ENCODE data around the gene SCFD2.
"Not testable (repeated sequence)": the region's sequence is repeated elsewhere in the genome, so short reads cannot be mapped to it uniquely, and the experiment has no call there.

SCFD2 gene

GRCh38 chr4:53049528-53049927, 316.3 kb downstream of the SCFD2 start:
- DNase-seq (ENCODE audit: low read depth) = no peak

- no peak for DNase-seq (ENCODE audit: low read depth)
Observed at GRCh38 chr4:53044651-53044960, 321.3 kb downstream of the SCFD2 start.

- no peak for DNase-seq (ENCODE audit: low read depth)
Observed at GRCh38 chr4:53043891-53044650, 321.8 kb downstream of the SCFD2 start.

GRCh38 chr4:53043055-53043454, 322.8 kb downstream of the SCFD2 start:
- no peak for DNase-seq (ENCODE audit: low read depth)

GRCh38 chr4:53040851-53041250, 325.0 kb downstream of the SCFD2 start:
- no peak for DNase-seq (ENCODE audit: low read depth)

- DNase-seq (ENCODE audit: low read depth) = no peak
Observed at GRCh38 chr4:53040459-53040815, 325.4 kb downstream of the SCFD2 start.

- no peak for DNase-seq (ENCODE audit: low read depth)
Observed at GRCh38 chr4:53039741-53040458, 326.0 kb downstream of the SCFD2 start.

GRCh38 chr4:53037892-53038291, 328.0 kb downstream of the SCFD2 start:
- DNase-seq (ENCODE audit: low read depth) = no peak

GRCh38 chr4:53032908-53033307, 333.0 kb downstream of the SCFD2 start:
- not testable (repeated sequence) for DNase-seq (ENCODE audit: low read depth)

- no peak for DNase-seq (ENCODE audit: low read depth)
Observed at GRCh38 chr4:53026233-53026632, 339.6 kb downstream of the SCFD2 start.

- no peak for DNase-seq (ENCODE audit: low read depth)
Observed at GRCh38 chr4:53023677-53024299, 342.1 kb downstream of the SCFD2 start.

GRCh38 chr4:53022513-53023100, 343.3 kb downstream of the SCFD2 start:
- no peak for DNase-seq (ENCODE audit: low read depth)

- no peak for DNase-seq (ENCODE audit: low read depth)
Observed at GRCh38 chr4:53021754-53022512, 343.9 kb downstream of the SCFD2 start.

GRCh38 chr4:53019485-53020382, 346.1 kb downstream of the SCFD2 start:
- no peak for DNase-seq (ENCODE audit: low read depth)

- no peak for DNase-seq (ENCODE audit: low read depth)
Observed at GRCh38 chr4:53018471-53018870, 347.4 kb downstream of the SCFD2 start.

GRCh38 chr4:53016099-53016820, 349.6 kb downstream of the SCFD2 start:
- no peak for DNase-seq (ENCODE audit: low read depth)

- no peak for DNase-seq (ENCODE audit: low read depth)
Observed at GRCh38 chr4:53015681-53016080, 350.2 kb downstream of the SCFD2 start.

- DNase-seq (ENCODE audit: low read depth) = no peak
Observed at GRCh38 chr4:53014881-53015280, 351.0 kb downstream of the SCFD2 start.

- DNase-seq (ENCODE audit: low read depth) = no peak
Observed at GRCh38 chr4:53013873-53014775, 351.7 kb downstream of the SCFD2 start.
